ENCODE measurements around the gene CALM3.

Gene CALM3

DNA sequence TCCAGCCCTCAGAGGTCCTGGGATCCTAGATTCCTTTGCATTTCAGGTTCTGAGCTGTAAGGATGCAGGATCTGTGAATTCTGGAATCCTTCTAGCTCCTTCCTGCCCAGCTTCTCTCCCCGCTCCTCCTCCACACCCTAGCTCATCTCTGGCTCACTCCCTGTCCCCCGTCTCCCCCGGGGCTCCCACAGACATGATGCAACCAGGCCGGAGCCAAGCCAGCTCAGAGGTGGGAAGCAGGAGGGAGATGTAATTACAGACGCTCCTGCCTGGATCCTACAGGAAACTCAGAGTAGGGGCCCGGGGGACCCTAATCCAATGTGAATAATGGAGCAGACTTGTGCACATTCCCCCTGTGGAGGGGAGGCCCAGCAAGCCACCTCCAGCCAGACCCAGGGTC is 30.4 kb downstream of the CALM3 start:
- no peak for DNase-seq (ENCODE audit: extremely low read depth, insufficient read length)
- TF ChIP-seq, protein P1, sequence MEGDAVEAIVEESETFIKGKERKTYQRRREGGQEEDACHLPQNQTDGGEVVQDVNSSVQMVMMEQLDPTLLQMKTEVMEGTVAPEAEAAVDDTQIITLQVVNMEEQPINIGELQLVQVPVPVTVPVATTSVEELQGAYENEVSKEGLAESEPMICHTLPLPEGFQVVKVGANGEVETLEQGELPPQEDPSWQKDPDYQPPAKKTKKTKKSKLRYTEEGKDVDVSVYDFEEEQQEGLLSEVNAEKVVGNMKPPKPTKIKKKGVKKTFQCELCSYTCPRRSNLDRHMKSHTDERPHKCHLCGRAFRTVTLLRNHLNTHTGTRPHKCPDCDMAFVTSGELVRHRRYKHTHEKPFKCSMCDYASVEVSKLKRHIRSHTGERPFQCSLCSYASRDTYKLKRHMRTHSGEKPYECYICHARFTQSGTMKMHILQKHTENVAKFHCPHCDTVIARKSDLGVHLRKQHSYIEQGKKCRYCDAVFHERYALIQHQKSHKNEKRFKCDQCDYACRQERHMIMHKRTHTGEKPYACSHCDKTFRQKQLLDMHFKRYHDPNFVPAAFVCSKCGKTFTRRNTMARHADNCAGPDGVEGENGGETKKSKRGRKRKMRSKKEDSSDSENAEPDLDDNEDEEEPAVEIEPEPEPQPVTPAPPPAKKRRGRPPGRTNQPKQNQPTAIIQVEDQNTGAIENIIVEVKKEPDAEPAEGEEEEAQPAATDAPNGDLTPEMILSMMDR (IDR thresholded peaks at IDR 0.05; ENCODE audit: insufficient read depth, low read length, poor library complexity, severe bottlenecking), result no peak
- no peaks in the 10 kb centered on the region; the same call in 1 of the 2 replicates for H3K27me3 ChIP-seq (replicated peaks; ENCODE audit: control insufficient read depth, insufficient read depth, low read length)

DNA sequence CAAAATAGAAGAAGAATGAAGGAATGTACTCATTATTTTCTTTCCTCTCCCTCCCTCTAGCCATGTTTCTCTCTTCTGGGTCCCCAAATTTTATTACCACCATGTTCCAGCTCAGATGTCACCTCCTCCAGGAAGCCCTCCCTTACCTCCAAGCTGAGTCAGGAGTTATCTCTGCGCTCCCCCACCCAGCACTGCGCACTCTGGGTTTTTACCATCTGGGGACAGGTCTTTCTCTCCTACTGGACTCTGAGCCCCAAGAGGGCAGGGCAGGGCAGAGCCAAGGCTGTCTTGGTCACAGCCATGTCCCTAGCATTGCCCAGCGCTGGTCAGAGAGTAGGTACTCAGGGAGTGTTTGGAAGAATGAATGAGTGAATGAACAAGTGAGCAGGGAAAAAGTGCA is 32.0 kb downstream of the CALM3 start:
- no peak for DNase-seq (ENCODE audit: extremely low read depth, insufficient read length)
- Histone ChIP-seq H3K27me3 (replicated peaks; ENCODE audit: control insufficient read depth, insufficient read depth, low read length) (no peaks in the 10 kb centered on the region; the same call in 1 of the 2 replicates), H3K4me3 (replicated peaks; ENCODE audit: low read depth, low read length) (no peak overlapping the region), H3K36me3 (ENCODE audit: control insufficient read depth, insufficient read depth, low read length) (no peaks in the 10 kb centered on the region)
- TF ChIP-seq, protein P1 (IDR thresholded peaks at IDR 0.05; ENCODE audit: insufficient read depth, low read length, poor library complexity, severe bottlenecking), result no peak

More for the DNA sequence above, 30.4 kb downstream of the CALM3 start:
- H3K36me3 ChIP-seq (ENCODE audit: control insufficient read depth, insufficient read depth, low read length), result no peaks in the 10 kb centered on the region
- no peak overlapping the region for H3K4me3 ChIP-seq (replicated peaks; ENCODE audit: low read depth, low read length)

DNA sequence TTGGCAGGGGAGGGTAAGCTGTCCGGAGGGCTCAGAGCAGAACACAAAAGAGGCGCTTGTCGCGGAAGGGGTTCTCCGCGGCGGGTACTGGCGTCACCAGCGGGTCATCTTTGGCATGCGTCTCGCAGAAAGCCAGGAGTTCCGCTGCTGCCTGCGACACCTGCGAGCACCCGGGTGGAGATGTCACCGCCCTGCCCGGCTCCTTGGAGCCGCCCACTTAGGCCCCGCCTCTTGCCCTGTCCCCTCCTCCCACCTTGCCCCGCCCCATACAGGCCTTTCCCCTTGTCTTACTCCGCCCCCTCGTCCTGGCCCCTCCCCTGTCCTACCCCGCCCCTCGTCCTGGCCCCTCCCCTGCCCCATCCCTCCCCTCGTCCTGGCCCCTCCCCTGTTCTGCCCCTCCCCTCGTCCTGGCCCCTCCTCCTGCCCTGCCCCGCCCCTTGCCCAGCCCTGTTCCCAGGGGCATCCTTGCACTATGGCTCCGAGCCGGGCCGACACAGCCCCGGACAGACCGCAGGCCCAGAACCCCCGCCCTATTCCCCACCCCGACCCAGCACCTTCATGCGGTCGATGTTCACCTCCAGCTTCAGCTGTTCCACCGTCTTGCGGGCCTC is 33.0 kb downstream of the CALM3 start:
- Histone ChIP-seq H3K4me3 (replicated peaks; ENCODE audit: low read depth, low read length) (peak overlapping the region; percentile 46), H3K27me3 (replicated peaks; ENCODE audit: control insufficient read depth, insufficient read depth, low read length) (no peaks in the 10 kb centered on the region; the same call in 1 of the 2 replicates), H3K36me3 (ENCODE audit: control insufficient read depth, insufficient read depth, low read length) (no peaks in the 10 kb centered on the region)
- DNase-seq (ENCODE audit: extremely low read depth, insufficient read length), result peak; percentile 90
- TF ChIP-seq, protein P1 (IDR thresholded peaks at IDR 0.05; ENCODE audit: insufficient read depth, low read length, poor library complexity, severe bottlenecking), result no peak

DNA sequence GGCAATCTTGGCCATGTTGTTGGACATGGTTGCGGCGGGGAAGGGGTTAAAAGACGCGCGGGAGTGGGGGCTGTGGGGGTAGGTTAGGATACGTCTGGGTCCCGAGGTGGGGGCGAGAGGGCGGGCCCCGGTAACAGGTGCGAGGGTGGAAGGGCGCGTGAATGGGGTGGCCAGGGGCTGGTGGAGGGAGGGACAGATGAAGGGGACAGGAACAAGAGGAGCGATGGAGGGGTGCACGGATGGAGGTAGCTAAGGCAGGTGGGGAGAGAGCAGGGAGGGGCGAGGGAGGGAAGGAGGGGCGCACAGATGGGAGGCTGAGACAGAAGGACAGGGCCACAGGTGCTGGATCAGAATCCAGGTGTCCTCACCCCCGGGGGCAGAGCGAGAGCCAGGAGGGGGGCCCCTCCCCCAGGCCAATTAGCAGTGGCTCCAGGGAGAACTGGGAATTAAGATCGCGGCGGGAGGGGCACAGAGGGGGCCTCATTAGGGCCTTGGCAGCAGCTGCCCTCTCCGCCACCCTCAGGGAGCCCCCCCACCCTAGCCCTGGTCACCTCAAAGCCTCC is 33.6 kb downstream of the CALM3 start:
- DNase-seq (ENCODE audit: extremely low read depth, insufficient read length), result no peak
- Histone ChIP-seq H3K27me3 (replicated peaks; ENCODE audit: control insufficient read depth, insufficient read depth, low read length) (no peaks in the 10 kb centered on the region; the same call in 1 of the 2 replicates), H3K36me3 (ENCODE audit: control insufficient read depth, insufficient read depth, low read length) (no peaks in the 10 kb centered on the region), H3K4me3 (replicated peaks; ENCODE audit: low read depth, low read length) (peak overlapping the region; percentile 46)
- TF ChIP-seq, protein P1 (IDR thresholded peaks at IDR 0.05; ENCODE audit: insufficient read depth, low read length, poor library complexity, severe bottlenecking), result no peak

DNA sequence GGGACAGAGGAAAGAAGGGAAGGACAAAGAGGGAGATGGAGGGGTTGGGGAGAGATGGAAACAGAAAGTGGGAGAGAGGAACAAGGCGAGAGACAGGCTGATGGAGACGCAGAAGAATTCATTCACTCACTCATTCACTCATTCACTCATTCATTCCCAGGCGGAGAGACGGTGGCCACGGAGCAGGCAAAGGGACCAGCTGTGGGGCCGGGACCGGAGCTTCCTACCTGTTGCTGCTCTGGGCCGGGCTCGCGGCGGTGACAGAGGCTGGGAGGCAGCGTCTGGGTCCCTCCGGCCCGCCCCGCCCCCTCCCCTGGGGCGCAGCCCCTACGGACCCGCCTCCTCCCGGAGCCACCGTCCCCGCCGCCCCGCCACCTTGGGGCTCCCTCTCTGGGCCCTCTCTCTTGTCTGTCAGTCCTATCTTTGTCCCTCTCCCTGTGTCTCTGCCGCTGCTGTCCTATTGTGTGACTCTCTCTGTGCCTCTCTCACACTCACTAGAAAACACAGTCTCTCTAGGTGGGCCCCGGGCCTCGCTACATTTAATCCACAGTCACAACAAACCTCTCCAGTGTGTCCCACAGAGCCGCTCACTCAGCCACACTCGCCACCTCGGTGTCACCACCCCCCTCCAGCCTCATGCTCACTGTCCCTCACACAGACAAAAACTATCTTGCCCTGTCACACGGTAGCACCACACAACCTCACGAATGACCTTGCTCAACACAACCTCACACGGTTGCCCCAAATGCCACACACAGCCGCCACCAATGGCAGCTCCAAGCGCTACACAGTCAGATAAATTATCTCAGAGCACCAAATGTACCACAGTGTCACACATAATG is 35.0 kb downstream of the CALM3 start, which contains the start of gene GNG8:
Gene GNG8 (minus strand): TSS at position 283 of the 842 bp plus-strand sequence. CDS start 1,520 bp downstream, outside the sequence.
- DNase-seq (ENCODE audit: extremely low read depth, insufficient read length), result no peak
- 0 out of 2 replicates have a peak within 1 kb of the TSS, but pooled peaks have one; percentile 25 for H3K4me3 ChIP-seq (replicated peaks; ENCODE audit: low read depth, low read length)
- no peaks in the 10 kb centered on the region for H3K36me3 ChIP-seq (ENCODE audit: control insufficient read depth, insufficient read depth, low read length)
- TF ChIP-seq, protein P1 (IDR thresholded peaks at IDR 0.05; ENCODE audit: insufficient read depth, low read length, poor library complexity, severe bottlenecking), result no peak
- no peaks in the 10 kb centered on the region; the same call in 1 of the 2 replicates for H3K27me3 ChIP-seq (replicated peaks; ENCODE audit: control insufficient read depth, insufficient read depth, low read length)
